Activated B cell treated with CpG ODN at 0.5 μM for 24 hours (primary cell): ENCODE measurements around the gene ITGB1BP2. TPM values are rescaled to one million over a fixed set of nuclear protein-coding genes. Genes with fewer than 3 reads are reported as not detected.
A peak's percentile ranks its signal among the peaks of the same experiment; 100 is the strongest.

Experiments
- ATAC-seq: fragments of 200-7000 bp; cut with Tn5 transposase; one replicate; pipeline ENCODE4 v1.10.0; 2021; ENCODE audit warnings: low read depth, mild to moderate bottlenecking, moderate library complexity
- CTCF ChIA-PET: fragments of 350-600 bp; sonication (Branson Sonifier 250); formaldehyde crosslinking; loops from one replicate; lab custom pipeline; 2021; ENCODE audit warnings: antibody characterized with exemption; lab: Charles Lee
- POLR2A ChIA-PET: fragments of 350-600 bp; sonication (Branson Sonifier 250); formaldehyde crosslinking; loops from one replicate; lab custom pipeline; 2021; ENCODE audit warnings: antibody characterized with exemption; lab: Charles Lee
- DNase-seq: peaks from one replicate; pipeline ENCODE4 v3.0.0; 2022
- H3K27ac Mint-ChIP-seq: one replicate; pipeline ENCODE4 v1.8.0; 2020; ENCODE audit warnings: mixed read lengths
- H3K27me3 Mint-ChIP-seq: one replicate; pipeline ENCODE4 v1.8.0; 2021; ENCODE audit warnings: mixed read lengths
- H3K36me3 Mint-ChIP-seq: one replicate; pipeline ENCODE4 v1.8.0; 2021; ENCODE audit warnings: low read depth, mixed read lengths
- H3K4me1 Mint-ChIP-seq: one replicate; pipeline ENCODE4 v1.8.0; 2021; ENCODE audit warnings: mixed read lengths
- H3K4me3 Mint-ChIP-seq: one replicate; pipeline ENCODE4 v1.8.0; 2020; ENCODE audit warnings: mild to moderate bottlenecking, mixed read lengths
- H3K9me3 Mint-ChIP-seq: one replicate; pipeline ENCODE4 v1.8.0; 2020; ENCODE audit warnings: mixed read lengths
- intact Hi-C: fragments of 100-400 bp; cut with micrococcal nuclease; formaldehyde crosslinking; loops from one replicate; pipeline ENCODE4 v1.15.1; 2024
- total RNA-seq: library from RNA; stranded (reverse); gene quantifications from 2 replicates; pipeline ENCODE4 v1.2.3, GENCODE V29; 2022
- TF ChIP-seq, protein P1 (sequence below): fragments of 200-600 bp; IDR thresholded peaks from one replicate; pipeline ENCODE4 v1.8.0; 2022; ENCODE audit warnings: antibody characterized with exemption, mild to moderate bottlenecking

The ITGB1BP2 gene
- 2.8 and 6.7 TPM in 2 replicates for total RNA-seq

DNA sequence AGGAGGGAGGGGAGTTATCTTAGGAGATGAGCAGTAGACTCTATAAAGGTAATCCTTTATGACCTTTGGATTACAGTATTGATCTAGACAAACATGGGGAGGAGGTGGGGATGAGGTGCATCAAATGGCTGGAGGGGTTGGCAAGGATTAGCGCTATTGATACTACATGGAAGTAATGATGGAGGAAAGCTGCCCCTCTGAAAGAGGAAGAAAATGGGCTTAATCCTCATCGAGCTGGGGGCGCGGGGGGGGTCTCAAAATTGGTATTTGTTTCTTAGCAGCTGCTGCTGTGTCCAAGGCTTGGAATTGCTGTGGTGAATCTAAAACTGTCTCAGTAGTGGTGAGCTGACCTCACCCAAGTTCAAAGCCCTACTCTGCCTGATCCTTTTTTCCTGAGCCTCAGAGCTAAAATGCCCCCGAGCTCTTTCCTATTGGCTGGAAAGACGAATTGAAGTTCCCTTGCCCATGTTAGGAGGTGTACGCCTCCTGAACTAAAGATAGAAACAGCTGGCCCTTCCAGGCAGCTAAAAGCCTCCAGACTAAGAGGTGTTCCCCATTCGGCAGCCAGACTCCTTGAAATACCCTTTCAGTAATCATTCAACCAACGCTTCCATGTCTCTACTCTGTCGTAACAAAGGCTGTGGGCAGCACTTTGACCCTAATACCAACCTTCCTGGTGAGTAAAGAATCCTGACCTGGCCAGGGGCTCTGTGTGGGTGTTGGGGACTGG lies at the start of gene ITGB1BP2:
Gene ITGB1BP2 (plus strand): TSS at position 556 of the 730 bp plus-strand sequence. CDS start 57 bp downstream, at position 613.
- Mint-ChIP-seq H3K9me3 (no peaks in the 10 kb centered on the region), H3K27ac (no peak within 1 kb of the TSS), H3K27me3 (no peaks in the 10 kb centered on the region), H3K36me3 (peaks cover 69% of the 10 kb centered on the region), H3K4me3 (no peak within 1 kb of the TSS), H3K4me1 (no peaks in the 10 kb centered on the region)
- no peak for ATAC-seq
- ChIA-PET CTCF (no interaction called here), POLR2A (interaction anchor here (1.2 kb wide), 1 partner anchor 65 kb away, joined by 6 read pairs; the partner anchor contains the start of gene TAF1)
- intact Hi-C loops: no loop called here
- TF ChIP-seq, protein P1, sequence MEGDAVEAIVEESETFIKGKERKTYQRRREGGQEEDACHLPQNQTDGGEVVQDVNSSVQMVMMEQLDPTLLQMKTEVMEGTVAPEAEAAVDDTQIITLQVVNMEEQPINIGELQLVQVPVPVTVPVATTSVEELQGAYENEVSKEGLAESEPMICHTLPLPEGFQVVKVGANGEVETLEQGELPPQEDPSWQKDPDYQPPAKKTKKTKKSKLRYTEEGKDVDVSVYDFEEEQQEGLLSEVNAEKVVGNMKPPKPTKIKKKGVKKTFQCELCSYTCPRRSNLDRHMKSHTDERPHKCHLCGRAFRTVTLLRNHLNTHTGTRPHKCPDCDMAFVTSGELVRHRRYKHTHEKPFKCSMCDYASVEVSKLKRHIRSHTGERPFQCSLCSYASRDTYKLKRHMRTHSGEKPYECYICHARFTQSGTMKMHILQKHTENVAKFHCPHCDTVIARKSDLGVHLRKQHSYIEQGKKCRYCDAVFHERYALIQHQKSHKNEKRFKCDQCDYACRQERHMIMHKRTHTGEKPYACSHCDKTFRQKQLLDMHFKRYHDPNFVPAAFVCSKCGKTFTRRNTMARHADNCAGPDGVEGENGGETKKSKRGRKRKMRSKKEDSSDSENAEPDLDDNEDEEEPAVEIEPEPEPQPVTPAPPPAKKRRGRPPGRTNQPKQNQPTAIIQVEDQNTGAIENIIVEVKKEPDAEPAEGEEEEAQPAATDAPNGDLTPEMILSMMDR: no peak
- no peak for DNase-seq

DNA sequence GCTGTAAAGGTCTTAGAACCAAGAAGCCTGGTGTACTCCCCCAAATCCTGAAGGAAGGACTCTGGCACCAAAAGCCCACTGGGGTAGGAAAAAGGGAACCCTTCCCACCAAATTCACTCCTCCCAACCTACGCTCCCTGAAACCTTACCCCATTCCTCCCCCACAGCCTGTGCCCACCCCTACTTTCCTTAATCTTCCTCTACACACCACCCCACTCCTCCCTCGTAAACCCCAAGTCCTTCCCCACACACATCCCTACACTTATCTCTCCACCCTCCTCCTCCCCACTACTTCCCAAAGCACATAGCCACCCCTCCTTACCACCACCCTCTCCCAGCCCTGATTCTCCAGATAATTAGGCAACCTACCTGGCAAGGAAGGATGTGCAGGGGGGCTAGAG lies 49.3 kb upstream of the ITGB1BP2 start:
- POLR2A ChIA-PET: interaction anchor here (0.6 to 4.1 kb wide), 2 partner anchors 31 to 237 kb away, joined by 3 to 77 read pairs; partner anchors contain the start of gene NONO

DNA sequence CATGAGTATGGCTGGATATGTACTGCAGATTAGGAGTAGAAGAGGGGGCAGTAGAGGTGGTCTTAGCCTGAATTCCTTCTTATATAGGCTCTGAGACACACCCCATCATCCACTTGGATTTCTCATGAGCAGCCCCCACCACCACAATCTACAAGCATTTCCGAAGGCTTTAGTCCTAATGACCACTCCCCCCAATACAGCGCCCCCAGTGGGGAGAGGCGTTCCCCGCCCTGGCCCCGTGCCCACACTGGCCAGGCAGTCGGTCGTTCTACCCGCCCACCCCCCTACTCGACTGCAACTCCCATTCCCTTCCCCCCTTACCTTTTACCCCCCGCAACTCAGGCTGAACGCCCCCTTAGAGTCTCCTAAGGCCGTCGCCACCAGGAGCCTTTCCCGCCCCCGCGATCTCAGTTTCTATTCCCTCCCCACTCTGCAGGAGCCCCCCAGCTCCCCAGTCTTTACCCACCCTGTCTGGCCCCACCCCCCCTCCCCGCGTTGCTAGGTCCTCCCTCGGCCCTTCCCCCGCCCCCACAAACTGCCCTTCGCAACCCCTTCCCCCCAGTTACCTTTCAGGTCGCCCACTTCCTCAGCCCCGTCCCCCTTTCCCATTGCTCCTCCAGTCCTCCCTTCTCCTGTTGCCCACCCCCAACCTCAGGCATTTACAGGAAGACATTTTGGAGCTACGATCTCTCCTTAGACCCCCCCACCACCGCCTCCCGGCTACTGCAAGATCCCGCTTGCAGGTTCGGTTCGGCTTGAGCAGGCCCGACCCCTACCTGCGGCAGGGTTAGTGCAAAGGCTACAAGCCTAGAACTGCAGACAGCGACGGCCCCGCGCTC lies 48.1 kb upstream of the ITGB1BP2 start:
- no peaks in the 10 kb centered on the region for H3K27me3 Mint-ChIP-seq
- intact Hi-C loops: loop anchor here (1.0 to 10.0 kb wide), 7 partner anchors 30 to 1054 kb away; partner anchors contain the start of genes CITED1, FOXO4, NONO and OGT
- peak overlapping the region; percentile 93 for H3K4me3 Mint-ChIP-seq
- no peaks in the 10 kb centered on the region for H3K9me3 Mint-ChIP-seq
- DNase-seq (peak; percentile 16), ATAC-seq (no peak)
- POLR2A ChIA-PET: interaction anchor here (0.6 to 4.1 kb wide), 11 partner anchors 30 to 279 kb away, joined by 3 to 77 read pairs (median 9); partner anchors contain the start of genes IL2RG, NONO, OGT and TAF1
- CTCF ChIA-PET: no interaction called here
- TF ChIP-seq, protein P1: no peak
- peaks cover 27% of the 10 kb centered on the region for H3K36me3 Mint-ChIP-seq
- peaks cover 21% of the 10 kb centered on the region for H3K4me1 Mint-ChIP-seq
- peak overlapping the region; percentile 87 for H3K27ac Mint-ChIP-seq

More for the DNA sequence above, 49.3 kb upstream of the ITGB1BP2 start:
- TF ChIP-seq, protein P1: no peak
- ATAC-seq (no peak), DNase-seq (no peak)
- Mint-ChIP-seq H3K9me3 (no peaks in the 10 kb centered on the region), H3K4me1 (peaks cover 21% of the 10 kb centered on the region), H3K27me3 (no peaks in the 10 kb centered on the region), H3K27ac (no peak overlapping the region), H3K36me3 (peaks cover 38% of the 10 kb centered on the region), H3K4me3 (no peak overlapping the region)
- CTCF ChIA-PET: no interaction called here
- intact Hi-C loops: loop anchor here (5.0 to 10.0 kb wide), 2 partner anchors 283 to 1055 kb away; partner anchors contain the start of genes CITED1 and OGT

DNA sequence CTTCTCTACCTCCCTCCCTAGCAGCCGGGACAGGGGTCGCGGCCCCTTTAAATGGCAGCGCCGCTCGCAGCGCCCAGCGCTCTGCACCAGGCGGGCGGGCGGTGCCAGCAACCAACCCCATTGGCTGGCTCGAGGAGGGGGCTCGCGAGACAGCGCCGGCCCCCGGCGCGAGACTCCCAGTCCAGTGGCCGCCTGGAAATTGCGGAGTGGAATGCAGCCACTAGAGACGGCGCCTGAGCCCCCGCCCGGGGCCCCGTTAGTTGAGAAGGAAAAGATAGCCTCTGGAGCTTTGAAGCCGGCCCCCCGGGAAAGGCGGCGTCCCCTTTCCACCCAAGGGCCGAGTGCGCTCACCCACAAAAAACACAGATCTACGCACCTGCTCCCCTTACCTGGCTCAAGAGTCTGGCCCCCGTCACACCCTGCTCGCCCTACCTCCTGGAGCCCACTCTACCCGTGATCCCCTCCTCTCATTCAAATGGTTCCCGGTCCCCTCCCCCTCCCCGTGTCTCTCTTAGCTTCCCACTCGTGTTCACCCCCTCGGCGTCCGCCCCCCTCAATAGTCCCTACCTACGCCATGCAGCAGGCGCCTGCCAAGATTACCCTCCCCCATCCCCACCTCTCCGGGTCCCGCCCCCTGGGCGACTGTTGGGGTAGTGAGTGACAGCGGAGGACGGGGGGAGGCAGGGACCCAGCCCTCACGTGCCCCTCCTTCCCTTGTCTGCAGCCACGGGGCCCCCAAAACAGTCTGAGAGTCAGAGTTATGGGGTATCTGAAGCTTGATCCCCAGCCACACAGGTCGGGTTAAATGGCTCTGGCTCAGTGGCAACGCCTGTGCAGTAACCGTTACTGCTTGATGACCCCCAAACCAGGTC lies 47.2 kb upstream of the ITGB1BP2 start, which contains the start of gene ZMYM3:
Gene ZMYM3 (minus strand): TSS at position 49 of the 872 bp plus-strand sequence. CDS start 885 bp downstream, outside the sequence.
- Mint-ChIP-seq H3K4me3 (peak within 1 kb of the TSS; percentile 93), H3K36me3 (peaks cover 18% of the 10 kb centered on the region), H3K27ac (peak within 1 kb of the TSS; percentile 87), H3K9me3 (no peaks in the 10 kb centered on the region), H3K27me3 (no peaks in the 10 kb centered on the region), H3K4me1 (peaks cover 21% of the 10 kb centered on the region)
- intact Hi-C loops: loop anchor here (1.0 to 10.0 kb wide), 7 partner anchors 29 to 1053 kb away; partner anchors contain the start of genes CITED1, FOXO4, NONO and OGT
- TF ChIP-seq, protein P1: no peak
- POLR2A ChIA-PET: interaction anchor here (0.6 to 4.1 kb wide), 11 partner anchors 29 to 1121 kb away, joined by 3 to 77 read pairs (median 9); partner anchors contain the start of genes IGBP1, IL2RG, NONO and OGT
- DNase-seq: peak; percentile 64
- ATAC-seq: peak; percentile 85
- CTCF ChIA-PET: interaction anchor here (1.3 kb wide), 1 partner anchor 29 kb away, joined by 4 read pairs; the partner anchor contains the start of gene NONO
